AG09319 (cell line): Measurements from ENCODE around the gene SEMA5B.

ENCODE experiments used
- DNase-seq: peaks from one replicate; pipeline ENCODE4 v3.0.0-alpha.2; 2010; ENCODE audit warnings: low read depth; ENCODE audit errors: extremely low read depth
- TF ChIP-seq, protein P1 (sequence below): IDR thresholded peaks from 2 replicates; pipeline ENCODE4 v1.5.1; 2011; ENCODE audit warnings: low read depth, mild to moderate bottlenecking, inconsistent platforms, low read length, moderate library complexity

SEMA5B gene

DNA sequence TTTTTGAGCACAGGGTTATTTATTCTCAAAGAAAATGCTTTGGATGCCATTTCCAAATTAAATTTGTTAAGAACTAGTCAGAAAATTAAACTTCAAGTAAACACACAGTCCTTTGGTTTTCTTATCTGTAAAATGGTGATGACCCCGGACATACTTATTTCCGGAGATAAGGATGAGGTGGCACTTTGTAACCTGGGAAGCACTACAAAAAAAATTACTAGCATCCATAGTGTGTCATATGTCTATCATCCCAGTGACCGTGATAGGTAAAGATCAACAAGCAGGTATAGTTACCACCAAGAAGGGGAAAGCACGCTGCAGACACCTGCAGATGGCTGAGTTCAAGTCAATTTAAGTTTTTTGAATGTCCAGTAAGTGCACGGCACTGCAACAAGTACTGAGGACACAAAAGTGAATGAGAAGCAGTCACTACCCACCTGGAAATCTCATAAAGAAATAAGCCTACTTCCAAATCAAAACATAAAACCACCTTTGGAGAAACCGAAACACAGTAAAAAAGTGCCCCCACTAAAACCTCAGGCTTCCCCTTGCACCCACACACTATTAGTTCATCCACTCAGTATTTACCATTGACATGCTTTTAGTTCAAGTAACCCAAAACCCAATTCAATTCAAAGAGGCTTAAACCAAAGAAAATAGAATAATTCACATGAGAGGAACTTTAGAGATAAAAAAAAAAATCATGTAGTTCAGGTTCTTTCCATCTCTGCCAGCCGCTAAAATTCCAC, 24.6 kb downstream of the SEMA5B start:
- DNase-seq = no peak
- TF ChIP-seq, protein P1, sequence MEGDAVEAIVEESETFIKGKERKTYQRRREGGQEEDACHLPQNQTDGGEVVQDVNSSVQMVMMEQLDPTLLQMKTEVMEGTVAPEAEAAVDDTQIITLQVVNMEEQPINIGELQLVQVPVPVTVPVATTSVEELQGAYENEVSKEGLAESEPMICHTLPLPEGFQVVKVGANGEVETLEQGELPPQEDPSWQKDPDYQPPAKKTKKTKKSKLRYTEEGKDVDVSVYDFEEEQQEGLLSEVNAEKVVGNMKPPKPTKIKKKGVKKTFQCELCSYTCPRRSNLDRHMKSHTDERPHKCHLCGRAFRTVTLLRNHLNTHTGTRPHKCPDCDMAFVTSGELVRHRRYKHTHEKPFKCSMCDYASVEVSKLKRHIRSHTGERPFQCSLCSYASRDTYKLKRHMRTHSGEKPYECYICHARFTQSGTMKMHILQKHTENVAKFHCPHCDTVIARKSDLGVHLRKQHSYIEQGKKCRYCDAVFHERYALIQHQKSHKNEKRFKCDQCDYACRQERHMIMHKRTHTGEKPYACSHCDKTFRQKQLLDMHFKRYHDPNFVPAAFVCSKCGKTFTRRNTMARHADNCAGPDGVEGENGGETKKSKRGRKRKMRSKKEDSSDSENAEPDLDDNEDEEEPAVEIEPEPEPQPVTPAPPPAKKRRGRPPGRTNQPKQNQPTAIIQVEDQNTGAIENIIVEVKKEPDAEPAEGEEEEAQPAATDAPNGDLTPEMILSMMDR = no peak

DNA sequence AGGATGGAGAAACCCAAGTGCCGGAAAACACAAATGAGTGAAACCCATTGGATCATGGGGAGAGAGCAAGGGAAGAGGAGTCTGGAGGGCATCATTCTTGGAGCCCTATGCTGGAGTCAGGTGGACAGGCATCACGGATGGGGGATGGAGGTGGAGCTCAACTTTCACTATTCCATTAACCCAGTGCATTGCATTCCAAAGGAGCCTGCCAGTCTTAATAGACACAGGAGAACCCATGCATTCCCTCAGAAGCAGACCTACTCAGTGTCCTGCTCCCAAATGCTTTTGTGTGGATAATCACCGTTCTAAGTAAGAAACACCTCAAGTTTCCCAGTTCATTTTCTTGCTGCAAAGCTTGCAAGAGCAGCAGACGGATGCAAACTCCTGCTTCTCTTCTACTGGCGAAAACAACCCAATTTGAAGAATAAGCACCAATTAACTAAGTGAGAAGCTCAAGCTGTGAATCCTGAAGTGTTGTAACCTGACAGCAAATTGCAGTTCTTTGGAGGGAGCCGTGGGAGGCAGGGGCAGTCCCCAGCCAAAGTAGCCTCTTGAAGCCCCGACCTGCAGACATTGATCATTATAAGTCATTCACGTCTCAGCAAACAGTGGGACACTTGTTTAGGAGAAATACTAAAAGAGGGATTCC, 25.3 kb downstream of the SEMA5B start:
- TF ChIP-seq, protein P1 = no peak

DNA sequence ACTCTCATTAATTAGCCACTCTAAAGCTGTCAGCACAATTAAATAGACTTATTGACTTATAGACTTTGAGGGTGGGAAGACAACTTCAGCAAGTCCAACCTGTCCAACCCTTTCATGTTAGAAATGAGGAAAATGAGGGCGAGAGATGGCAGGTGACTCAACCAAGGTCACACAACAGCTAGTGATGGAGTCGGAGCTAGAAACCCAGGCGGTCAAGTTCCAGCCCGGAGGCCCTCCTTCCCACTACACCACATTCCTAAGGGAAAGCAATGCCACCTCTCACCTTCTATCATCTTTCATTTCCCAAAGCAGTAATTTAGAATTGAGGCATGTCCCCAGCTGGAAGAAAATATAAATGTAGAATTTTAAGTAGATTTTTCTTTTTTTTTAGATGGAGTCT, 28.7 kb downstream of the SEMA5B start:
- no peak for DNase-seq
- TF ChIP-seq, protein P1 = no peak

More for the DNA sequence above, 25.3 kb downstream of the SEMA5B start:
- DNase-seq = no peak

DNA sequence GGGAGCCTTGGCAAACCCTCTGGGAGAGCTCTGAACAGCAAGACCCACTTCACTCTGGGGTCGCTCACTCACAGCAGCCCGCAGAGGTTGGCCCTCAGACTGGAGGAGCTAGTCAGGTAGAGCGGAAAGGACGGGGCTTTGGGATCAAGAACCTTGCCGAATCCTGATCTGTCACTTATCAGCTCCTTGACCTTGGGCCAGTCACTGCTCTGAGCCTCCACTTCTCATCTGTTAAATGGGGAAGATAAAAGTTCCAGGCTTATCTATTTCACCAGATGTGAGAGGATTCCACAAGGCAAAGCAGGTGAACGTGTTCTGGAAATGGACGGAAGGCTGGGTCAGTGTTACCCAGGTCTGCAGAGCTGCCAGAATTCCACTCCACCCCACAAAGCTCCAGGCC, 29.4 kb downstream of the SEMA5B start:
- no peak for DNase-seq
- TF ChIP-seq, protein P1 = no peak

DNA sequence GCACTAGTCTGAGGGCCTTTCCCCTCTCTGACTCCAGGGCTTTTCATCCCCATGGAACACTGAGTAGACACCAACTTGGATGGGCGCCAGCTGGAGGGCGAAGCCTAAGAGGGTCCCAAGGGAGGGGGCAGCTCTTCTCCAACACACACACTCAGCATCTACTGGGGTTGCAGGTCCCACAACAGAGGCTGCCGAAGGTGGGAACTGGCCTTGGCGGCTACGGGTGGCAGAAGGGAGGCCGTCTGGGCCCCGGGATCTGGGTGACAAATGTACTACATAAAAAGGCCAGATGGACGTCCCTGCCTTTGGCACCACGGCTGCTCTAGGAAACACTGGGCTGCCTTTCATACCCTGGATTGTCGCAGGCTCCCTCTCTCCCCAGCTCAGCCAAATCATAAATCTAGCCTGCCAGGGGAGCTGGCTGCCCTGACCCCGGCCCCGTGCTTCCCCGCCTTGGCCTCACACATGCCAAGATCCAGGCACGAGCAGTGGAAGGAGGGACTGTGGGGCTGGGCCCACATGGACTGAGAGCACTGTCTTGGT, 31.5 kb downstream of the SEMA5B start:
- no peak for DNase-seq
- TF ChIP-seq, protein P1 = no peak

DNA sequence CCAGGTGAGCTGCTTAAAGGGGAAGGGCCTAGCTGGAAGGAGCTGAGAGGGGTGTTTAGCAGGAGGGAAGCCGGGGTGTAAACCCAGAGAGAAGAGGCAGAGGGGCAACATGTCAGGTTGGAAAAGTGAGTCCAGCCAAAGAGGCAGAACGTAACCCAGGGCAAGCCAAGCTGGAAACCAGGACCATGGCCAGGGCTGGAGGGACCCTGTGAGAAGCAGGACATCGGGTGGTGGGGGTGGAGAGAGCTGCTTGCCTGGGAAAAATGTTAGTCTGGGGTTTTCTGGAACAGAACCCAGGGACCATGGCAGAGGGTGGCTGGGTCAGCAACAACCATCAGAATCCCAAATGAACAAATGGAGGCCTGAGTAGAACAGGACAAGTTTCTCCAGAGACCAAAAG, 32.6 kb downstream of the SEMA5B start:
- no peak for DNase-seq
- TF ChIP-seq, protein P1 = no peak
